Right hindlimb (tissue), 1 donor: Measurements from ENCODE around the gene NINJ1.
A peak's percentile ranks its signal among the peaks of the same experiment; 100 is the strongest.
"Not testable (repeated sequence)": the region's sequence is repeated elsewhere in the genome, so short reads cannot be mapped to it uniquely, and the experiment has no call there.

ENCODE experiments used
- DNase-seq: peaks from one replicate; pipeline ENCODE4 v3.0.0-alpha.2; 2018

NINJ1 gene

GRCh38 chr9:93159601-93160471, 25.8 kb upstream of the NINJ1 start:
- peak; percentile 90 for DNase-seq

GRCh38 chr9:93156475-93157008, 22.5 kb upstream of the NINJ1 start:
- no peak for DNase-seq

- no peak for DNase-seq
Observed at GRCh38 chr9:93155716-93156474, 21.8 kb upstream of the NINJ1 start.

GRCh38 chr9:93154293-93154903, 20.3 kb upstream of the NINJ1 start:
- DNase-seq, result no peak

GRCh38 chr9:93151097-93151784, 17.2 kb upstream of the NINJ1 start:
- DNase-seq, result no peak

GRCh38 chr9:93149361-93149760, 15.3 kb upstream of the NINJ1 start:
- no peak for DNase-seq

GRCh38 chr9:93148721-93149120, 14.7 kb upstream of the NINJ1 start:
- DNase-seq, result no peak

GRCh38 chr9:93147632-93148031, 13.6 kb upstream of the NINJ1 start:
- no peak for DNase-seq

- not testable (repeated sequence) for DNase-seq
Observed at GRCh38 chr9:93146696-93147095, 12.6 kb upstream of the NINJ1 start.

GRCh38 chr9:93143830-93144530, 9.9 kb upstream of the NINJ1 start:
- peak; percentile 83 for DNase-seq

- DNase-seq, result no peak
Observed at GRCh38 chr9:93141771-93142483, 7.9 kb upstream of the NINJ1 start.

GRCh38 chr9:93139365-93140182, 5.5 kb upstream of the NINJ1 start:
- no peak for DNase-seq

- no peak for DNase-seq
Observed at GRCh38 chr9:93138171-93138764, 4.2 kb upstream of the NINJ1 start.

GRCh38 chr9:93137362-93137761, 3.3 kb upstream of the NINJ1 start:
- DNase-seq, result no peak

- no peak for DNase-seq
Observed at GRCh38 chr9:93136011-93136440, 2.0 kb upstream of the NINJ1 start.

GRCh38 chr9:93134740-93135444, 841 bp upstream of the NINJ1 start:
- DNase-seq, result no peak

GRCh38 chr9:93133681-93134014, 403 bp downstream of the NINJ1 start:
- DNase-seq, result peak; percentile 86

- DNase-seq, result no peak
Observed at GRCh38 chr9:93132946-93133680, 938 bp downstream of the NINJ1 start.
